ENCODE results near the gene TOM1.

Gene TOM1

DNA sequence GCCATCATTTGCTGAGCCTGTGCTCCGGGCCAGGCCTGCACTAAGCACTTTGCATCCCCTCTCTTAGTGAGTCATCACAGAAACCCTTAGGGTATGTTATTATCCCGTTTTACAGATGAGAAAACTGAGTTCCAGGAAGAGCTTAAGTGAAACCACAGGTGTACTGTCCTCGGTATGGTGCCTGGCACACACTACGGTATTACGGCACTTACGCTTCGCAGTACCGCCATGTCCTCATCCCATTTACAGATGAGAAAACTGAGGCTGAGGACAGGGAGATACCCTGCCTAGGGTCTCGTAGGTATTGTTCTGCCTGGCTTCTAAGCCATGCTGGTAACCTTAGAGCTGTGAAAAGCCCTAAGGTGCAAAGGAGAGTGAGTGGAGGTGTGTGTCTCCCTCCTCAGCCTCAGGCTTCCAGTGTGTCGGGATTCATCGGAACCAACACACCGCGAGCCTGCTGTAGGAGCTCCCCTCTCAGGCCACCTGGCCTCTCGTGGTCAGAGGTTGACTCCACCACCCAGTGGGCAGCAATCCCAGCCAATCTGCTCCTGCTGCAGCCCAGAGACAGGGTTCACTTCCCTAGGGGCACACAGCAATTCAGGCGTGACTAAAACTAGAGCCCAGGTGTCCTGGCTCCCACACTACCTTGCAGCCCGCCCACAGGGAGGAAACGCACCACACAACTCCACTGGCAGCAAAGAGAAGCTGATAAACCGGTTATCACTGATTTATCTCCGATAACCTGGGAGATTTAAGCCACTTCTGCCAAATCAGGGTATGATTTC lies 41.6 kb downstream of the TOM1 start:
- Histone ChIP-seq H3K27me3 (no peaks in the 10 kb centered on the region), H3K36me3 (peaks cover 100% of the 10 kb centered on the region), H3K4me3 (ENCODE audit: low read depth in 1 of 2, low read length in 1 of 2) (no peak overlapping the region), H3K4me1 (ENCODE audit: control insufficient read depth in 1 of 2, insufficient read depth in 1 of 2, low read depth in 1 of 2, low read length in 1 of 2) (no peaks in the 10 kb centered on the region), H3K27ac (peak overlapping the region; percentile 45), H3K9me3 (no peaks in the 10 kb centered on the region)
- TF ChIP-seq, protein P1, sequence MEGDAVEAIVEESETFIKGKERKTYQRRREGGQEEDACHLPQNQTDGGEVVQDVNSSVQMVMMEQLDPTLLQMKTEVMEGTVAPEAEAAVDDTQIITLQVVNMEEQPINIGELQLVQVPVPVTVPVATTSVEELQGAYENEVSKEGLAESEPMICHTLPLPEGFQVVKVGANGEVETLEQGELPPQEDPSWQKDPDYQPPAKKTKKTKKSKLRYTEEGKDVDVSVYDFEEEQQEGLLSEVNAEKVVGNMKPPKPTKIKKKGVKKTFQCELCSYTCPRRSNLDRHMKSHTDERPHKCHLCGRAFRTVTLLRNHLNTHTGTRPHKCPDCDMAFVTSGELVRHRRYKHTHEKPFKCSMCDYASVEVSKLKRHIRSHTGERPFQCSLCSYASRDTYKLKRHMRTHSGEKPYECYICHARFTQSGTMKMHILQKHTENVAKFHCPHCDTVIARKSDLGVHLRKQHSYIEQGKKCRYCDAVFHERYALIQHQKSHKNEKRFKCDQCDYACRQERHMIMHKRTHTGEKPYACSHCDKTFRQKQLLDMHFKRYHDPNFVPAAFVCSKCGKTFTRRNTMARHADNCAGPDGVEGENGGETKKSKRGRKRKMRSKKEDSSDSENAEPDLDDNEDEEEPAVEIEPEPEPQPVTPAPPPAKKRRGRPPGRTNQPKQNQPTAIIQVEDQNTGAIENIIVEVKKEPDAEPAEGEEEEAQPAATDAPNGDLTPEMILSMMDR (IDR thresholded peaks at IDR 0.05), result no peak

DNA sequence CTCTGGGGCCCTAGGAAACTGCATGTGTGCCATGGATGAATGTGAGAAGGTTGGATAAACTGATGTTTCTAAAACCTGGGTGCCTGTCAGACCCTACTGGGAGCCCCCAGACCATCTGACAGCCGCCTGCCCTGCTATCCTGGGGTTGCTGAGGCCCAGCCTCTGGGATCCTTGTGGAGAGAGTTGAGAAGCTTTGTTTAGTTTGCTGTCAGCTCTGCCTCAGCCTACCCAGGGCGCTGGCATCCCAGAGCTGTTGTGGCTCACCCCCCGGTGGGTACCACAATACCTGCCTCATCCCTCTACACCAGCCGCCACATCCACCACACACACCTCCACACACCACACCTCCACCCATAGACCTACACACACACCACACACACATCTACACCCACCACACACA lies 42.7 kb downstream of the TOM1 start:
- H3K27me3 ChIP-seq, result no peaks in the 10 kb centered on the region
- H3K4me1 ChIP-seq (ENCODE audit: control insufficient read depth in 1 of 2, insufficient read depth in 1 of 2, low read depth in 1 of 2, low read length in 1 of 2), result no peaks in the 10 kb centered on the region
- H3K9me3 ChIP-seq, result no peaks in the 10 kb centered on the region
- TF ChIP-seq, protein P1 (IDR thresholded peaks at IDR 0.05), result no peak
- H3K27ac ChIP-seq, result peak overlapping the region; percentile 45
- H3K36me3 ChIP-seq, result peaks cover 100% of the 10 kb centered on the region
- H3K4me3 ChIP-seq (ENCODE audit: low read depth in 1 of 2, low read length in 1 of 2), result no peak overlapping the region

DNA sequence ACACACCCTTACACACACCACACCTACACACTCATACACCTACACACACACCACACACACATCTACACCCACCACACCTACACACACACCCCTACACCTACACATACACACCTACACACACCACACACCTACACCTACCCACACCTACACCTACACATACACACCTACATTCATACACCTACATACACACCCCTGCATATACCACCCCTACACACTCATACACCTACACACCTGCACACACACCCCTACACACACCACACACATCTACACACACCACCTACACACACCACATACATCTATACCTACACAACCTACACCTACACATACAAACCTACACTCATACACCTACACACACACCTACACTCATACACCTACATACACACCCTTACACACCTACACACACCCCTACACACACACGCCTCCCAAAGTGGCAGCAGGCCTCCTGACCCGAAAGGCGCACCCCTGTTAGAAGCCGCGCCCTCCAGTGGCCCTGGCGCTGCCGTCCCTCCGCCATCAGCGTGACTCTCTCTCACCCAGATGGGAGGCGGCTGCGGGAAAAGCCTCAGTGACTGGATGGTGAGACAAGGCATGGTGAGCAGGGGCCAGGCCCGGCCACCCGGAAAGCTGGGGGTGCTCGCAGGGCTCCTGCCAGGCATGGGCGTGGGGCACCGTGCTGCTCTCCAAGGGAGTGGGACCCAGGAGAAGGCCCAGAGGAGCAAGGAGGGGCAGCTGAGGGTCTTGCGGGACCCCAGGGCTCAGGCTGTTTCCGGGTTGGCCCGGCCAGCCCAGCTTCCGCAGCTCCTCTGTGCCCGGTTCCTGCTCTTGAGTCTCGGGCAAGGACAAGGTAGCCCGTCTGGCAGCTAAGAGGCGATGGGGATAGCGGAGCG lies 44.2 kb downstream of the TOM1 start:
- Histone ChIP-seq H3K36me3 (peaks cover 100% of the 10 kb centered on the region), H3K9me3 (no peaks in the 10 kb centered on the region), H3K4me1 (ENCODE audit: control insufficient read depth in 1 of 2, insufficient read depth in 1 of 2, low read depth in 1 of 2, low read length in 1 of 2) (no peaks in the 10 kb centered on the region), H3K4me3 (ENCODE audit: low read depth in 1 of 2, low read length in 1 of 2) (no peak overlapping the region), H3K27me3 (no peaks in the 10 kb centered on the region), H3K27ac (no peak overlapping the region)
- TF ChIP-seq, protein P1 (IDR thresholded peaks at IDR 0.05), result no peak

DNA sequence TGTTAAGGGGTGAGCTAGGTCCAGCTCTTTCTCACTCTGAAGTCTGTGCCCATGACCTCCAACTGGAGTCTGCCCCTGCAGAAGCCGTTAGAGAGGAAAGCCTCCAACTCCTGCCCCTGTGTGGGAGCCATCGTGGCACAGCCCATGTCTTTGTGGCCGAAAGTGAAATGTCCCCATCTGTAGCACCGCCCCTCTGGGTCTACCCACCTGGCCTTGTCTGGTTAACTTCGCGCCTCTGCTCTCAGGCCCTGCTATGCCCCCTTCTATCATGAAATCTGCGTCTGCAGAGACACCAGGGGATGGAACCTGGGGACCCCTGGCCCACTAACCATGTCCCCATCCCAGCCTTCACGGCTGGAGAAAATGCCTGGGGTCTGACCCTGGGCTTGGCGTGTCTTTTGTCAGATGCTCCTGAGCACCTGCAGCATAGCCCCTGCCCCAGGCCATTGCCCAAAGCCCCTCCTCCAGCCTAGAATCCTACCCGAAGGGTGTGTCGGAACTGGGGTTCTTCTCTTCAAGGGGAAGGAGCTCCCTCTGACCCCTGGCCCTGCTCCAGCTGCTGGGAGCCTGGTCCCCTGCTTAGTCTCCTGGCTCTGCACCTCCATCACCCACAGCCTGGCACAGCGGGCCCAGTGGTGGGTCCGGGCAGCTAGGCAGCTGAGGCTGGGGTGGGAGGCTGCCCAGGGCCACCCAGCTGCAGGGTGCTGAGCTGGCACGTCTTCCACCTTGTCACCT lies 45.4 kb downstream of the TOM1 start:
- Histone ChIP-seq H3K36me3 (peaks cover 90% of the 10 kb centered on the region), H3K27me3 (no peaks in the 10 kb centered on the region), H3K27ac (no peak overlapping the region), H3K4me1 (ENCODE audit: control insufficient read depth in 1 of 2, insufficient read depth in 1 of 2, low read depth in 1 of 2, low read length in 1 of 2) (peaks cover 0 to under 1% of the 10 kb centered on the region in 2 experiments), H3K9me3 (no peaks in the 10 kb centered on the region), H3K4me3 (ENCODE audit: low read depth in 1 of 2, low read length in 1 of 2) (no peak overlapping the region)
- TF ChIP-seq, protein P1 (IDR thresholded peaks at IDR 0.05), result no peak

DNA sequence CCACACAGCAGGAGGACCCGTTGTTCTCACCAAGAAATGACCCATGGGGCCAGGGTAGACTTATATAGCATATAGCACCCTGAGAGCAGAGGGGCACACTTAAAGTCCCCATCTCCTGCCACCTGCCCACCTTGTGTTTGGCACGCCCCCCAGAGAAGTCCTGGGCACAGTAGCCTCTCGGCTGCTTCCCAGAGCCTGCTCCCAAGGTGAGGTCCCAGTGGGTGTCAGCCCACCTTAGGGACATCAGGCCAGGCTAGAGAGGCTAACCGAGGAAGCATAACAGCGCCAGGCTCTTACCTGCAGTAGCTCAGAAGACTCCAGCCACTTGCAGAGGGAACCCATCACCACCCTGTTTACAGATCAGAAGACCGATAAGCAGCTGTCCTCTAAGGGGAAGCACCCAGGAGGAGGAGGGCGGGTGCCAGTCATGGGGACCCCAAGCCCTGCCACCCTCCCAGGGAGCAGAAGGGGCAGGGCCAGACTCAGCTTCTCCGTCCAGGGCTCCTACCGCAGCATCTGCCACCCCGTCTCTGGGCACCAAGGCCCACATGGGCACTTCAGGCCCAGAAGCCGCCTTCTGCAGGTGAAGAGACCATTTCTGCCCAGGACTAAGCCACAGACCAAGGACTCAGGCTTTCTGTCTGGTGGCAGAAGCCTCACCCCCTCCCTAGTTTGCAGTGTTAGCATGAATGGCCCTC lies 46.3 kb downstream of the TOM1 start:
- H3K9me3 ChIP-seq, result no peaks in the 10 kb centered on the region
- H3K36me3 ChIP-seq, result peaks cover 82% of the 10 kb centered on the region
- peak overlapping the region; percentile 10 for H3K27ac ChIP-seq
- TF ChIP-seq, protein P1 (IDR thresholded peaks at IDR 0.05), result no peak
- H3K4me1 ChIP-seq (ENCODE audit: control insufficient read depth in 1 of 2, insufficient read depth in 1 of 2, low read depth in 1 of 2, low read length in 1 of 2), result peaks cover 7 to 8% of the 10 kb centered on the region in 2 experiments
- H3K4me3 ChIP-seq (ENCODE audit: low read depth in 1 of 2, low read length in 1 of 2), result no peak overlapping the region
- peaks cover 4% of the 10 kb centered on the region for H3K27me3 ChIP-seq

Data from neutrophil (primary cell).